Measurements from ENCODE around the gene CLP1.
"Not testable (repeated sequence)": the region's sequence is repeated elsewhere in the genome, so short reads cannot be mapped to it uniquely, and the experiment has no call there.

Gene CLP1

GRCh38 chr11:57663975-57664374 is 6.4 kb downstream of the CLP1 start:
- DNase-seq (ENCODE audit: low read depth, low spot score), result no peak

DNA sequence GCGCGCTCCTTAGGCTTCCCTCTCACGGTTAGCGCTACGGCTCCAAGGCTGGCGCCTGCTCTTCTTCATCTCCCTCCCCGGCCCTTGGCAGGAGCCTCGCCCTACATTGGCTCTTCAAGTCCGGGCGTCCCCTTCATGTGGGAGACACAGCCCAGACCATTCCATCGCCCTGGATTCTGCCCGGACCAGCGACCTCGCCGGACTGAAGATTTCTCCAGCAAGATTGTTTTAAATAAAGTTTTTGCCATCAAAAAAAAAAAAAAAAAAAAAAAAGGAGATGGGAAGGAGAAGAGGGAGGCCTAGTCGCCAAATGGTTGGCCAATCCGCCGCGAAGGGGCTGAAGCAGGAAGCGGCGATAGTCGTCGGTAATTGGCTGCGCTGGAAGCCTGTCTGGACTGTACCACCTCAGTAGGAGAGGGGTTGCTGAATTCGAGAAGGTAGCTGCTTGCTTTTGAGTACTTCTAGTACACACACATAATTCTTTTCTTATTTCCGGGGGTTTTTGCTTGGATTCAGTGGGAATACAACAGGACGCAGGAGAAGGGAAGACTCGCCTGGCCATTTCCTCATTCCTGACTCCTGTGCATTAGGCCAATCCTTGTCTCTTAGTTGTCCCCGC is 9.7 kb downstream of the CLP1 start:
- DNase-seq (ENCODE audit: low read depth, low spot score), result peak; percentile 90

DNA sequence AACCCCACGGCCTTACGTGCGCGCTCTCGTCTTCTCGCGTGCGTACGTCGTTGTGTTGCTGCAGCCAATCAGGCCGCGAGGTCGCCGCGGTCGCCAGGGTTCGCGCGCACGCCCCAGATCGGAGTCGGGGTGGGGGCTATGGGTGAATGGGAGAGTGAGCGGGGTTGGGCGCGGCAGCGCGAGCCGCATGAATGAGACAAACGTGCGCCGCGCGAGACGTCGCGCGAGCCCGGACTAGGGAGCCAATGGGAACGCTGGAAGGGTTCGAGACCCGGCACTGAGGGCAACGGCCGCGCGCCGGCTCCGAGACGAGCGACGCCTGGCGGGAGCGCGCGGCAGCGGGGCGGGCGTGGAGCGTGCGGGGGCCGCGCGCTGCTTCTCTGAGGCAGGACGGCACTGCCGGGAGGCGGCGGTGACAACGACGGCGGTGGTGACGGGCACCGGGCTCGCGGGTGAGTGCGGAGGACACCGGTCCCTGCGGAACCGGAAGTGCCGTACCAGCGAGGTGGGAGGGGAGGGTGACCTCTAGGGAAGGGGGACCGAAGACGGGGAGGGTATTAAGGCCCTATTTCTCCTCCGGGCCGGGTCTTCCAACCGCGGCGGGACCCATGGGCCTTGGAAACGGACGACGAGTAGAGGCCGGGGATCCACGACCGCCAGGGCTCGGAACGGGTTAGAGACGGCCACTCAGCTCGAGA is 10.3 kb downstream of the CLP1 start, which contains the start of gene ZDHHC5:
TSS of gene ZDHHC5 (plus strand) at position 379 of the 698 bp plus-strand sequence. CDS start 4,977 bp downstream, outside the sequence.
- peak; percentile 100 for DNase-seq (ENCODE audit: low read depth, low spot score)

GRCh38 chr11:57668434-57668782 is 10.8 kb downstream of the CLP1 start:
- no peak for DNase-seq (ENCODE audit: low read depth, low spot score)

GRCh38 chr11:57674251-57674650 is 16.7 kb downstream of the CLP1 start:
- DNase-seq (ENCODE audit: low read depth, low spot score), result no peak

DNA sequence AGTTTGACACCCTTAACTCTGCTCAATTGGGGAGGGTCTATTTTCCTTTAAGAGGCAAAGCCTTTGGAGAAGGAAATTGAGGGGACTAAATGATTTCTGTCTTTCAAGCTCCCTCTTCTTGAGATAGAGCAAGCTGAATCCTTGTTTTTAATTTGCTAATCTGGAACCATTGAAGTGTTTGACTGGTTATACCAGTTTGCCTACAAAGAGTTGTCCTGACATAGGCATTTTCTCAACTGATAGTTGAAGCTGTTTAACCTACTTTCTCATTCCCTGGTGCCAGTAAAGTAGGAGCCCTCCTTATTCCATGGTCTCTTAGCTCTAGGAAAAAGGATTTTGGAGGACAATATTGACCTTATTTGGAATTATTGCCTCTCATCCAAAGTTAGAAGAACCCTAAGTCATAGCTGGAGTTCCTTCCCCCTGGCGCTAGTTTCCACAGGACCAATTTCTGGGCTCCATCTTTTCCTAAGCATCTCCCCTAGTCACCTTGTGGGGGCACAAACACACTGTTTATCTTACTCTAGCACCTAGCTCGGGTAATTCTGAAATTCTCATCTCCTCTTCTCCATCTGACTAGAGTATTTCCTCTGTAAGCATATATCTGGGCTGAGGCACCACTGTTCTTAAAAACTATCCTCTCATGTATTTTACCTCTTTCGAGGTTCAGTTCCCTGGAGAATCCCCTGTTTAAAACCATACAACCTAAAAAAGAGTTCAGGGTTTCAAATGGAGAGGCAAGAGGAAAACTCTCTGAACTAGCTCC is 17.8 kb downstream of the CLP1 start:
- DNase-seq (ENCODE audit: low read depth, low spot score), result no peak

GRCh38 chr11:57679396-57679795 is 21.8 kb downstream of the CLP1 start:
- DNase-seq (ENCODE audit: low read depth, low spot score), result no peak

GRCh38 chr11:57680552-57680874 is 23.0 kb downstream of the CLP1 start:
- no peak for DNase-seq (ENCODE audit: low read depth, low spot score)

GRCh38 chr11:57681168-57681567 is 23.6 kb downstream of the CLP1 start:
- DNase-seq (ENCODE audit: low read depth, low spot score), result no peak

DNA sequence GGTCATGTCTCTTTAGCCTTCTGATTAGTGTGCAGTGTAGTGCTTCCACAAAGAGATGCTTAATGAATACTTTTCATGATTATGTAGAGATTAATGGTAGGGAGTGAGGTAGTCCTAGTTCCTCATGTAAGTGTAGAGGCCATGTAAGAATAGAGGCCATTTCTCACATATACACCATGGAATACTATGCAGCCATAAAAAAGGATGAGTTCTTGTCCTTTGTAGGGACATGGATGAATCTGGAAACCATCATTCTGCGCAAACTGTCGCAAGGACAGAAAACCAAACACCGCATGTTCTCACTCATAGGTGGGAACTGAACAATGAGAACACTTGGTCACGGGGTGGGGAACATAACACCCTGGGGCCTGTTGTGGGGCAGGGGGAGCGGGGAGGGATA is 32.9 kb downstream of the CLP1 start:
- DNase-seq (ENCODE audit: low read depth, low spot score), result not testable (repeated sequence)

GRCh38 chr11:57698843-57699365 is 41.3 kb downstream of the CLP1 start:
- DNase-seq (ENCODE audit: low read depth, low spot score), result no peak

DNA sequence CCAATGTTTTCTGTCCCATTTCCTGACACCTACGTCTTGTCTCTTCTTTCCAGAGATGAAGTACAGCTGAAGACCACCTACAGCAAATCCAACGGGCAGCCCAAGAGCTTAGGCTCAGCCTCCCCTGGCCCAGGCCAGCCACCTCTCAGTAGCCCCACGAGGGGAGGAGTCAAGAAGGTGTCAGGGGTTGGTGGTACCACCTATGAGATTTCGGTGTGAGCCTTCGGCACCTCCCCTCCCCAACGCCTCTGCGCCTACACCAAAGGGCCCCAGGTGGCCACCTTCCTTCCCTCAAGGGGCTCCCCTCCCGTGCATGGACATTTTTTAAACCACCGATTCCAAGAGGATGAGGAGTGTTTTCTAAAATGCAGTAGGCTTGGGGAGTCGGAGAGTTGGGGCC is 42.3 kb downstream of the CLP1 start:
- no peak for DNase-seq (ENCODE audit: low read depth, low spot score)

GRCh38 chr11:57700425-57700824 is 42.9 kb downstream of the CLP1 start:
- DNase-seq (ENCODE audit: low read depth, low spot score), result no peak

DNA sequence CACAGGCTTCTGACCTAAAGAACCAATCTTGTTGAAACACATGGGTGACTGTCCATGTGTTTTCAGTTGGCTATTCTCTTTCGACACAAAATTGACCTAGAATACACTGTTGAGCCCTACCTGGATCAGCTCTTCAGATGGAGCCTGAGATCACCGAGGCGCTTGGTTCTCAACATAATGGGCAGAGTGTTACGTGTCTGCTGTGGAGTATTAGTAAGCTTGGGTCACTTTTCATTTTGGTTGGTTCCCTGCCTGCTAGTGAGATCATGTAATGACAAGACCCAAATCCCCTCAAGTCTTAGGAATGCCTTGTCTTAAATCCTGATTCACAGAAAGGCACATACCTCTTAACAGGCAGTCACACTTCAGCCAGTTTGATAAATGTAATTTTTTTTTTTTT is 45.8 kb downstream of the CLP1 start:
- DNase-seq (ENCODE audit: low read depth, low spot score), result no peak

GRCh38 chr11:57704932-57705331 is 47.4 kb downstream of the CLP1 start:
- DNase-seq (ENCODE audit: low read depth, low spot score), result no peak

GRCh38 chr11:57705432-57705831 is 47.9 kb downstream of the CLP1 start:
- not testable (repeated sequence) for DNase-seq (ENCODE audit: low read depth, low spot score)

GRCh38 chr11:57709802-57710367 is 52.3 kb downstream of the CLP1 start:
- no peak for DNase-seq (ENCODE audit: low read depth, low spot score)
